Measurements from ENCODE around the gene SOD2. TPM values are rescaled to one million over a fixed set of nuclear protein-coding genes. Genes with fewer than 3 reads are reported as not detected.

Gene SOD2
- total and polyA plus RNA-seq, 9 of the 15 experiments (the other 6 are each of a cell fraction or from before 2014, with no cell fraction given): 39.8 to 140 (median 95.8) TPM

DNA sequence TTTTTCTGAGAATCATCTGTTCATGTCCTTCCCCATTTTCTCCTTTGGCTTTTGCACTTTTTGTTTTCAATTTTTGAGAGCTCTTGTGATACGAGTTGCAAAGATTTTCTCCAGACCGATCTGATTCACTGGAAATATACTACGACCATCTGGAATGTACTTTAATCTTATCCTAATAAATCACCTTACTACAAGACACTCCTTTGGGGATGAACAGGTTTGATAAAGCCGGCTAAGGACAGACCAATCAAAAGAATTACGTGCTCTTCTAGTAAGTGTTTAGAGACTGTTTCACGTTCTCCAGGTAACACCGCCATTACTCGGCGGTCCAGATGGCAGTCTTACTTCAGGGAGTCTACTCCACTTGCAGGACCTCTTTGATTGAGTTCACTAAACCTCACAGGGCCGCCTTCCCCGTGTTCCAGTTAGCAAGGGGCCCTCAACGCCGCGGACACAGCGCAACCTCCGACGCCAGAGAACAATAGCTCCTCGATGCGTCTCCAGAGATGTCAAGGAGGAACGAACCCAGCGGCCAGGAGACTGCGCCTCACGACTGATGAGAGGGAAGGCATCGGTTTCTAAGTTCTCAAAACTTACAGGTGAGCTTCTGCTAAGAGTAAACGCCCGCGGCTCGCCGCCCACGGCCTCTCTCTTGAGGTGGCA lies 33.3 kb upstream of the SOD2 start (continued):
- TF ChIP-seq NKRF (IDR thresholded peaks at IDR 0.05; ENCODE audit: borderline replicate concordance) (no peak), ATF3 (IDR thresholded peaks at IDR 0.05) (peak; percentile 65; the same call in 1 of the 2 replicates), ATF3 (CRISPR knock-in tag; conservative IDR thresholded peaks at IDR 0.05) (no peak), ZNF695 (CRISPR knock-in tag; IDR thresholded peaks at IDR 0.05) (no peak), SRF (CRISPR knock-in tag; IDR thresholded peaks at IDR 0.05) (no peak), MCM2 (IDR thresholded peaks at IDR 0.05; ENCODE audit: low read depth) (no peak), MECOM (CRISPR knock-in tag; IDR thresholded peaks at IDR 0.05) (no peak), NR2F6 (CRISPR knock-in tag; IDR thresholded peaks at IDR 0.05) (no peak), ZNF239 (CRISPR knock-in tag; IDR thresholded peaks at IDR 0.05) (no peak), MCM5 (IDR thresholded peaks at IDR 0.05; ENCODE audit: low read depth) (no peak), PTRF (tag; IDR thresholded peaks at IDR 0.05) (no peak), HOXB6 (CRISPR knock-in tag; IDR thresholded peaks at IDR 0.05; ENCODE audit: borderline replicate concordance) (0 out of 2 replicates have a peak, but pooled peaks have one; percentile 22), ZNF436 (CRISPR knock-in tag; IDR thresholded peaks at IDR 0.05) (no peak), TCF7 (IDR thresholded peaks at IDR 0.05; ENCODE audit: borderline replicate concordance) (no peak)
- TF ChIP-seq, protein P1, sequence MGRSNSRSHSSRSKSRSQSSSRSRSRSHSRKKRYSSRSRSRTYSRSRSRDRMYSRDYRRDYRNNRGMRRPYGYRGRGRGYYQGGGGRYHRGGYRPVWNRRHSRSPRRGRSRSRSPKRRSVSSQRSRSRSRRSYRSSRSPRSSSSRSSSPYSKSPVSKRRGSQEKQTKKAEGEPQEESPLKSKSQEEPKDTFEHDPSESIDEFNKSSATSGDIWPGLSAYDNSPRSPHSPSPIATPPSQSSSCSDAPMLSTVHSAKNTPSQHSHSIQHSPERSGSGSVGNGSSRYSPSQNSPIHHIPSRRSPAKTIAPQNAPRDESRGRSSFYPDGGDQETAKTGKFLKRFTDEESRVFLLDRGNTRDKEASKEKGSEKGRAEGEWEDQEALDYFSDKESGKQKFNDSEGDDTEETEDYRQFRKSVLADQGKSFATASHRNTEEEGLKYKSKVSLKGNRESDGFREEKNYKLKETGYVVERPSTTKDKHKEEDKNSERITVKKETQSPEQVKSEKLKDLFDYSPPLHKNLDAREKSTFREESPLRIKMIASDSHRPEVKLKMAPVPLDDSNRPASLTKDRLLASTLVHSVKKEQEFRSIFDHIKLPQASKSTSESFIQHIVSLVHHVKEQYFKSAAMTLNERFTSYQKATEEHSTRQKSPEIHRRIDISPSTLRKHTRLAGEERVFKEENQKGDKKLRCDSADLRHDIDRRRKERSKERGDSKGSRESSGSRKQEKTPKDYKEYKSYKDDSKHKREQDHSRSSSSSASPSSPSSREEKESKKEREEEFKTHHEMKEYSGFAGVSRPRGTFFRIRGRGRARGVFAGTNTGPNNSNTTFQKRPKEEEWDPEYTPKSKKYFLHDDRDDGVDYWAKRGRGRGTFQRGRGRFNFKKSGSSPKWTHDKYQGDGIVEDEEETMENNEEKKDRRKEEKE (IDR thresholded peaks at IDR 0.05; ENCODE audit: borderline replicate concordance in 1 of 2, control insufficient read depth in 1 of 2, low read depth in 2 of 2, low read length in 1 of 2): no peak
